Measurements from ENCODE around the gene CDK14. TPM values are rescaled to one million over a fixed set of nuclear protein-coding genes. Genes with fewer than 3 reads are reported as not detected.

CDK14 gene
- total RNA-seq, 1 donor: 44.8 TPM

DNA sequence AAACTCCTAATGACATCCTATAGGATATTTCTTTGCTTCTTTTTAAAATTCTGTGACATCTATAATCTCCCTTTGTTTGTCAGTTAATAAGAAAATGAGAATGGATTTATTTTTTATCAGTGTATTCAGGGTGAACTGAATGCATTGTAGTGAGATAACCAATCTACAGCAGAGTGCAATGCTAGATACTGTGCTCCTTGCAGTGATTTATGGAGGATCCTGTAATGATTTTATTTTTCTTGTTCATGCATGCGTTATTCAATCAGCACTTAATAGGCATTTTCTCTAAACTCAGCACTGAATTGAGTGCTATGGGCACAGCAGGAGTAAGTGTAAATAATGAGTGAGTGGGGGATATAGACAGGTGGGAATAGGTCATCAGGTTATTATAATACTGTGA lies 253.9 kb downstream of the CDK14 start:
- TF ChIP-seq, protein P1, sequence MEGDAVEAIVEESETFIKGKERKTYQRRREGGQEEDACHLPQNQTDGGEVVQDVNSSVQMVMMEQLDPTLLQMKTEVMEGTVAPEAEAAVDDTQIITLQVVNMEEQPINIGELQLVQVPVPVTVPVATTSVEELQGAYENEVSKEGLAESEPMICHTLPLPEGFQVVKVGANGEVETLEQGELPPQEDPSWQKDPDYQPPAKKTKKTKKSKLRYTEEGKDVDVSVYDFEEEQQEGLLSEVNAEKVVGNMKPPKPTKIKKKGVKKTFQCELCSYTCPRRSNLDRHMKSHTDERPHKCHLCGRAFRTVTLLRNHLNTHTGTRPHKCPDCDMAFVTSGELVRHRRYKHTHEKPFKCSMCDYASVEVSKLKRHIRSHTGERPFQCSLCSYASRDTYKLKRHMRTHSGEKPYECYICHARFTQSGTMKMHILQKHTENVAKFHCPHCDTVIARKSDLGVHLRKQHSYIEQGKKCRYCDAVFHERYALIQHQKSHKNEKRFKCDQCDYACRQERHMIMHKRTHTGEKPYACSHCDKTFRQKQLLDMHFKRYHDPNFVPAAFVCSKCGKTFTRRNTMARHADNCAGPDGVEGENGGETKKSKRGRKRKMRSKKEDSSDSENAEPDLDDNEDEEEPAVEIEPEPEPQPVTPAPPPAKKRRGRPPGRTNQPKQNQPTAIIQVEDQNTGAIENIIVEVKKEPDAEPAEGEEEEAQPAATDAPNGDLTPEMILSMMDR (IDR thresholded peaks at IDR 0.05; ENCODE audit: insufficient read depth, low read length): no peak
- no peak for DNase-seq (ENCODE audit: low read depth)
- H3K4me3 ChIP-seq (ENCODE audit: low read depth, low read length): no peak overlapping the region

DNA sequence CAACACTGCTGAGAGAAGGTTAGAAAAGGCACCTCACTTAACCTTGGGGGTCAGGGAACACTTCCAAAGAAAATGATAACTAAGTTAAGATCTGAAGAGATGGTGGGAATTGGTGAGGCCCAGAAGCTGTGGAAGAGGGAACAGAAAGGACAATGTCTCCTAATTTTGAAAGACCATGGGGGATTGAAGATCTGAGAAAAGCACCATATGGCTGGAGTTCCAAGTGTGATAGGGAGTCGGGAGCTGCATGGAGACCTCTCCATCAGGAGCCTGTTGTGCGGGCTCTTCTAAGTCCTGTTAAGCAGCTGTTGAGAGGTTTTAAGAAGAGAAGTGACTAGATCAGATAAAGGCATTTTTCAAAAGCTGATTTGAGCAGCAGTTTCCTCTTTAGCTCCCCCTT lies 254.3 kb downstream of the CDK14 start:
- TF ChIP-seq, protein P1 (IDR thresholded peaks at IDR 0.05; ENCODE audit: insufficient read depth, low read length): no peak
- no peak overlapping the region for H3K4me3 ChIP-seq (ENCODE audit: low read depth, low read length)
- no peak for DNase-seq (ENCODE audit: low read depth)

DNA sequence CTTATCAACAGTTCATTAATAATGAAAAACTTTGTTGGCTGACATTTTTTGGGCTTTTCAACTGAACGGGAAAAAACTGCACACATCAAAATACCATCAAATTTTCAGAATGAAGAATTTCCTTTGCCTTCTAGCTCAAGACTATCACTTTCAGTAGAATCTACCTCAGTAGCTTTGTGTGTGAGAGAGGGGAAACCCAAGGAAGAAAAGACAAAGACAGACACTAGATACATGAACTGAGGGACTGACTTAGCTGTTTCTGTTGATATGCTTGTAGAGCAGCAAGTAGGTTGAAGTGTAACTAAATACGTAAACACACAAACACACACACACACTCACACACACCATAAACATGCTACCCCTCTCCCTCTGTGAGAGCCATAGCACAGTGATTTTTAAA lies 257.1 kb downstream of the CDK14 start:
- H3K4me3 ChIP-seq (ENCODE audit: low read depth, low read length): no peak overlapping the region
- no peak for DNase-seq (ENCODE audit: low read depth)
- TF ChIP-seq, protein P1 (IDR thresholded peaks at IDR 0.05; ENCODE audit: insufficient read depth, low read length): no peak

DNA sequence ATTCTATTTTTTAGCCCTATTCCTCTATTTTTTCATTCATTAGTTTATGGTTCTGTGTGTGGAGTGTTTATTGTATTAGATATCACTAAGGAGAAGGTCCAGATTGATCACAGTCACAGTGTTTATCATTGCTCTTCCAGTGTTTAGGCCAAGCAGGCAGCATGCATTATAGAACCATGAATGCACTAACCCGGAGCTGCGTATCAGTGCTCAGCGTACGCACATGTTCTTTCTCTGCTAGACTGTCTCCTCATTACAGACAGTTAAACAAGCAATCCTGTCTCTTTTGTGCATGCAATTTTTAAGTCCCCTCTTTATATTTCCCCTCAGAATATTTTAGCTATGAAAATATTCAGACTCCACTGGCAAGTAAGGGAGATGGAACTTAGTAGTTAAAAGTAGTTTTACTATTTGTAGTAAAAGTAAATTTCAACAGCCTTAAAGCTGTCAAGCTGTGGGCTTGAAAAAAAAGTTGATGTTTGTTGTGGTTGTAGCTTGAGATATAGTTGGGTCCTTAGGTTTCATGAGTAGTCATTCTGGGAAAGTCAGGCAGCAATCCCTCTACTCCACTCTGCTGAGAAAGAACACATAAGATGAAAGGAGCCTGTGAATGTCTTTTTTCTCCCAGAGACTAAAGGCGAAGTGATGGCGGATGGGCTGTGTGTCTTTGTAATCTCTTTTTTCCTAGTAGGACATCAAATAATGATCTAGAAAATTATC lies 260.4 kb downstream of the CDK14 start:
- no peak overlapping the region for H3K4me3 ChIP-seq (ENCODE audit: low read depth, low read length)
- DNase-seq (ENCODE audit: low read depth): no peak
- TF ChIP-seq, protein P1 (IDR thresholded peaks at IDR 0.05; ENCODE audit: insufficient read depth, low read length): no peak

DNA sequence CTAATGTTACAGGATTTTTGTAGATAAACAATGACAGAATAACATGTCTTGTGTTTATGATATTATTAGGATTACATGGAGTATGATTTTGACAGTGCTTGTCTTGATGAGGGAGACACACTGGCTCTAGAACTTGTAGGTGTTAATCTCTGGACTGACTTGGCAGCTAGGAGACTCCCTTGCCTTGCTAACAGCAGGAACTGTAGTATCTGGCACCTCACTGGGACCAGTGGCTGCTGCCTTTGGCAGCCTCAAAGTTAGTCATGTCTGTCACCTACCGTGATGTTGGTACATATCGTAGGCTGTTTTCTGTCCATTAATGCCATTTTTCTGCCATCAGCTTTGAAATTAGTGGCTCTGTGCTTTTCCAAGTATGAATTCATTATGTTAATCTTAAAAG lies 261.5 kb downstream of the CDK14 start:
- DNase-seq (ENCODE audit: low read depth): no peak

DNA sequence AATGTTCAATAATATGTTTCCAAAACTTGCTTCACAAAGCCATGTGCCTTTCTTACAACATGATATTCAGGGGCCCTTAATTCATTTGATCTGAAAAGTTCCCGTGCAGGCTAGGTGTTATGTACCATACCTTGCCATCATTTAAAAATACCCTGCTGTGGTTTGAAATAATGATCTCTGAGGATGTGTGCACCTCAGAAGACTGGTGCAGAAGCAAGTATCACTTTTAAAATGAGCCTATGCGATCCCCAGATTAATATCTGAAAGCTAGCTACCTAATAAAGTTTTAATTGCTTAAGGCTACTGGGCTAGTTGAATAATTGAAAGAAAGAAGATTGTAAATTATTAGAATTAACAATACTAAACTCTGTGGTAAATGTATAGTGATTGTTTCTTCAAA lies 262.4 kb downstream of the CDK14 start:
- TF ChIP-seq, protein P1 (IDR thresholded peaks at IDR 0.05; ENCODE audit: insufficient read depth, low read length): no peak
- no peak overlapping the region for H3K4me3 ChIP-seq (ENCODE audit: low read depth, low read length)
- no peak for DNase-seq (ENCODE audit: low read depth)

More for the DNA sequence above, 261.5 kb downstream of the CDK14 start:
- TF ChIP-seq, protein P1 (IDR thresholded peaks at IDR 0.05; ENCODE audit: insufficient read depth, low read length): no peak
- no peak overlapping the region for H3K4me3 ChIP-seq (ENCODE audit: low read depth, low read length)

DNA sequence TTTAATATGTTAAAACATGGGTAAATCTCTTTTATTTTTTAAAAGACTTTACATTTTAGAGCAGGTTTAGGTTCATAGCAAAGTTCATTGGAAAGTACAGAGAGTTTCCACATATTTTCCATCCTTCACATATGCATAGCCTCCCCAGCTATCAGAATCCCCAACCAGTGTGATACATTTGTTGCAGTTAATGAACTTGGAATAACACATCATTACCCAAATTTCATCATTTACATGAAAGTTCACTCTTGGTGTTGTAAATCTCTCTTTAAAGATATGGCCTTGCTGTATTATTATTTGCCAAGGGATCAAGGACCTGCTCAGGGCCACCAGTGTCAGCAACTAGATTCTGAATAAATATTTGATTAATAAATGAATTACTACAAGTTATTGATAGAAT lies 263.4 kb downstream of the CDK14 start:
- H3K4me3 ChIP-seq (ENCODE audit: low read depth, low read length): no peak overlapping the region
- TF ChIP-seq, protein P1 (IDR thresholded peaks at IDR 0.05; ENCODE audit: insufficient read depth, low read length): no peak
- no peak for DNase-seq (ENCODE audit: low read depth)
